Measurements from ENCODE around the gene FHL3.
"Not testable (repeated sequence)": the region's sequence is repeated elsewhere in the genome, so short reads cannot be mapped to it uniquely, and the experiment has no call there.

DNA sequence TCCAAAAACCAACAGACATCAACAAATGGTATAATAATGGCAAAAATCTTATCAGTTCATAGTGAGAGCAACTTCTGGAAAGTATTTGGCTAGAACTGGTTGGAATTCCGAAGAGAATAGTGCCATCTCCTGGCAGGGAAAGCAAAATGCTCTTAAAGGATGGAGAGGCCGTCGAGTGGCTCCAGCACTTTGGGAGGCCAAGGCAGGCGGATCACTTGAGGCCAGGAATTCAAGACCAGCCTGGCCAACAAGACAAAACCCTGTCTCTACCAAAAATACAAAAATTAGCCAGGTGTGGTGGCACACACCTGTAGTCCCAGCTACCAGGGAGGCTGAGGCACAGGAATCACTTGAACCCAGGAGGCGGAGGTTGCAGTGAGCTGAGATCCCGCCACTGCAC lies 30.2 kb downstream of the FHL3 start:
- peak; percentile 27 to 32 for TF ChIP-seq CTCF (IDR thresholded peaks at IDR 0.05)
- not testable (repeated sequence) for TF ChIP-seq POLR2AphosphoS5, POLR2A (IDR thresholded peaks at IDR 0.05)

Data from suprapubic skin (tissue), 4 donors.